Spleen (tissue), 3 donors: ENCODE measurements around the gene NCAPH2.

Experiments used
- POLR2A ChIP-seq, 3 donors: fragments of 450-650 bp; IDR thresholded peaks; one replicate each; pipeline ENCODE4 v1.5.1; 2017; ENCODE audit warnings: antibody characterized with exemption in 3 of 3, mild to moderate bottlenecking in 1 of 3
- POLR2AphosphoS5 ChIP-seq, 3 donors: sonication (generic); formaldehyde crosslinking; IDR thresholded peaks; one replicate each; pipeline ENCODE4 v1.5.1; 2017; ENCODE audit warnings: antibody characterized with exemption in 3 of 3

- no peak for TF ChIP-seq POLR2A (IDR thresholded peaks at IDR 0.05)
- peak in 1 of 3 donors; percentile 26 for TF ChIP-seq POLR2AphosphoS5 (IDR thresholded peaks at IDR 0.05)
Observed at GRCh38 chr22:50467341-50467740, 40.7 kb upstream of the NCAPH2 start.
